ENCODE measurements around the gene CLIC3. TPM values are rescaled to one million over a fixed set of nuclear protein-coding genes. Genes with fewer than 3 reads are reported as not detected.

CLIC3 gene
- total and polyA plus RNA-seq, 4 donors: 0.35 to 6.4 (median 2.0) TPM

DNA sequence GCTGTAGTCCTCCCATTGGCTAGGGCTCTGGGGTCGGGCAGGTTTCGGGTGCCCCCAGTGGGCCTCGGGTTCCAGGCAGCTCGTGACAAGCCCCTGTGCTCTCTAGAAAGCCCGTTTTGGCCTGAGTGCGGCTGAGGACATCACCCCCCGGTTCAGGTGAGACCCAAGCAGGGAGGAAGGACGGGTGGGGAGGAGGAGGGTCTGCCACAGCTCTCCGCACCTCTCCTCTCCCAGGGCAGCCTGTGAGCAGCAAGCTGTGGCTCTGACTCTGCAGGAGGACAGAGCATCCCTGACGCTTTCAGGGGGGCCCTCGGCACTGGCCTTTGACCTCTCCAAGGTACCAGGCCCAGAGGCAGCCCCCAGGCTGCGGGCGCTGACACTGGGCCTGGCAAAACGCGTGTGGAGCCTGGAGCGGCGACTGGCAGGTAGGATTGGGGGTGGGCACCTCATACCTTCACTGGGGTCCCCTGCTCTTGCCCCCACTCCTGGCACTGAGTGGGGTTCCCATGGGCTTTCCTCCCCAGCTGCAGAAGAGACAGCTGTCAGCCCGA, 3.5 kb downstream of the CLIC3 start:
- WGBS (ENCODE audit: insufficient coverage): 33% methylated on average over 18 of the region's 18 CpGs
- Histone ChIP-seq H3K4me1 (ENCODE audit: control insufficient read depth, insufficient read depth, low read length) (peaks cover 52% of the 10 kb centered on the region), H3K4me3 (ENCODE audit: low read depth, low read length) (peak overlapping the region; percentile 65), H3K9me3 (ENCODE audit: control insufficient read depth, insufficient read depth, low read length) (no peaks in the 10 kb centered on the region), H3K27me3 (ENCODE audit: control insufficient read depth, insufficient read depth, low read length) (peaks cover 17% of the 10 kb centered on the region), H3K36me3 (ENCODE audit: control insufficient read depth, insufficient read depth, low read length) (peaks cover 36% of the 10 kb centered on the region), H3K27ac (ENCODE audit: low read depth, low read length) (no peak overlapping the region)
- no peak for DNase-seq (ENCODE audit: low read depth in 4 of 6, low spot score in 6 of 6)

DNA sequence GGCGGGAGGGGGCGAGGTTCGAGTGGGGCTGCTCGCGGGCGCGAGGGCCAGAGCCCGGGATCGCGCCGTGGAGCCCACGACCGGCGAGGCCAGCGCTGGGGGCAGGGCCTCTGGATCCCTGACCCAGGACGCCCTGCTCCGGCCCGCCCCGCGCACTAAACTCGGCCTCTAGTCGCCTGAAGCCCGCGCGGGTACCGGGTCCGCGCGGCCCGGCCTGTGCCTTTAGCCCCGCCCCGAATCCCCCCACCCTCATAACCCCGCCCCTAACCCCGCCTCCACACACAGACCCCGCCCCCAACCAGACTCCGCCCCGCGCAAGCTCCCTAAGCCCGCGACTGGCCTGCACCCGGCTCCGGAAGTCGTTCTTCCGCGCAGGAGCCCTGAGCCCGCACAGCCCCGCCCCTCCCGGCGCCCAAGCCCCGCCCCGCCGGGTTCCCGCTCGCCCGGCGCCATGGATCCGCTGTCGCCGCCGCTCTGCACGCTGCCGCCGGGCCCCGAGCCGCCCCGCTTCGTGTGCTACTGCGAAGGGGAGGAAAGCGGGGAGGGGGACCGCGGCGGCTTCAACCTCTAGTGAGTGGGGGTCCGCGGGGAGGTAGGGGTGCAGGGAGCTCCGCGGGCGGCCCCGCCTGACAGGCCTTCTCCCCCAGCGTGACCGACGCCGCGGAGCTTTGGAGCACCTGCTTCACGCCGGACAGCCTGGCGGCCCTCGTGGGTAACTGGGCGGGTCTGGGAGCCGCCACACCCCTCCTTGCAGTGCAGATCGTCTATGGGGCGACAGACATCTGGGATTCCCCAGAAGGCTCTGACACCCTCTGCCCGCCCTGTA, 4.2 kb downstream of the CLIC3 start, which contains the start of gene PAXX:
Gene PAXX (plus strand): TSS at position 430 of the 826 bp plus-strand sequence. CDS start 22 bp downstream, at position 452.
- DNase-seq (ENCODE audit: low read depth in 4 of 6, low spot score in 6 of 6): peak in 5 of 6 donors; percentile 73 to 97 (median 79)
- Histone ChIP-seq H3K9me3 (ENCODE audit: control insufficient read depth, insufficient read depth, low read length) (no peaks in the 10 kb centered on the region), H3K36me3 (ENCODE audit: control insufficient read depth, insufficient read depth, low read length) (peaks cover 36% of the 10 kb centered on the region), H3K4me1 (ENCODE audit: control insufficient read depth, insufficient read depth, low read length) (peaks cover 45% of the 10 kb centered on the region), H3K27ac (ENCODE audit: low read depth, low read length) (no peak within 1 kb of the TSS), H3K4me3 (ENCODE audit: low read depth, low read length) (peak within 1 kb of the TSS; percentile 65), H3K27me3 (ENCODE audit: control insufficient read depth, insufficient read depth, low read length) (peaks cover 14% of the 10 kb centered on the region)
- under 1% methylated on average over 75 of the region's 92 CpGs for WGBS (ENCODE audit: insufficient coverage)

DNA sequence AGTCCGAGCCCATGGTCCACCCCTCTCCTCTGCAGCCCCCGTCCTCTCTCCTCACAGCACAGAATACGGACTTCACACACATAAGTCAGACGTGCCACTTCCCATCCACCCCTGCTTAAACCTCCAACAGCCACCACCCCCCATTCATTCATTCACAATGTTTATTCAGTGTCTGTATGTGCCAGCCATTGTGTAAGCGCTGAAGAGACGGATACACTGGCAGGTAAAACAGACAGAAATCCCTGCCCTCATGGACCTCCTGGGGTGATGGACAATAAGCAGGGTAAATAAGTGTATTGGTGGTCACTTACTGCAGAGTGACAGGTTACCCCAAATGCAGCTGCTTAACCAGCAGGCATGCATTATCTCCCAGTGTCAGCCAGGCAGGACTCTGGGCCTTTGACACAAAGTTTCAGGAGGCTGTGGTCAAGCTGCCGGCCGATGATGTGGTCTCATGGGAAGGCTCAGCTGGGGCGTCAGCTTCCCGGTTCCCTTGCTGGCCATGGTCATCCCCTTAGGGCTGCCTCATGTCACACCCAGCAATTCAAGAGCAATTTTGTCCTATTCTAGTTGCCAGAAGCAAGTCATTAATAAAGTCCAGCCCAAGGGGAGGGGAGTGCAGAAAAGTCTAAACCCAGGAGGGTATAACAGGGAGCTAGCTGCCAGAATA, 6.0 kb downstream of the CLIC3 start:
- no peak overlapping the region for H3K4me3 ChIP-seq (ENCODE audit: low read depth, low read length)
- no peak overlapping the region for H3K27ac ChIP-seq (ENCODE audit: low read depth, low read length)

DNA sequence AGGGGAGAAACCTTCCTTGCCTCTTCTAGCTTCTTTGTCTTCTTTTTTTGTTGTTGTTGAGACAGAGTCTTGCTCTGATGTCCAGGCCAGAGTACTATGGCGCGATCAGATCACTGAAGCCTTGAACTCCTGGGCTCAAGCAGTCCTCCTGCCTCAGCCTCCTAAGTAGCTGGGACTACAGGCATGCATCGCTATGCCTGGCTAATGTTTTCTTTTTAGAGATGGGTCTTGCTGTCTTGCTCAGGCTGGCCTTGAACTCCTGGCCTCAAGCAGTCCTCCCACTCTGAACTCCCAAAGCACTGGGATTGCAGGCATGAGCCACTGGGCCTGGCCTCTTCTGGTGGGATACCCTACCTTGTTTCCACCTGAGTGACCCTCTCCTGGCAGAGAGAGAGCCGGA, 7.5 kb downstream of the CLIC3 start:
- WGBS (ENCODE audit: insufficient coverage): 93% methylated on average over 4 of the region's 4 CpGs
- DNase-seq (ENCODE audit: low read depth in 4 of 6, low spot score in 6 of 6): no peak
- Histone ChIP-seq H3K4me1 (ENCODE audit: control insufficient read depth, insufficient read depth, low read length) (peaks cover 34% of the 10 kb centered on the region), H3K27me3 (ENCODE audit: control insufficient read depth, insufficient read depth, low read length) (peaks cover 32% of the 10 kb centered on the region), H3K4me3 (ENCODE audit: low read depth, low read length) (no peak overlapping the region), H3K9me3 (ENCODE audit: control insufficient read depth, insufficient read depth, low read length) (no peaks in the 10 kb centered on the region), H3K36me3 (ENCODE audit: control insufficient read depth, insufficient read depth, low read length) (peaks cover 10% of the 10 kb centered on the region), H3K27ac (ENCODE audit: low read depth, low read length) (no peak overlapping the region)

More for the DNA sequence above, 6.0 kb downstream of the CLIC3 start:
- DNase-seq (ENCODE audit: low read depth in 4 of 6, low spot score in 6 of 6): no peak
- H3K27me3 ChIP-seq (ENCODE audit: control insufficient read depth, insufficient read depth, low read length): peaks cover 19% of the 10 kb centered on the region
- WGBS (ENCODE audit: insufficient coverage): 64% methylated on average over 8 of the region's 10 CpGs
- peaks cover 30% of the 10 kb centered on the region for H3K4me1 ChIP-seq (ENCODE audit: control insufficient read depth, insufficient read depth, low read length)
- H3K36me3 ChIP-seq (ENCODE audit: control insufficient read depth, insufficient read depth, low read length): peaks cover 24% of the 10 kb centered on the region
- no peaks in the 10 kb centered on the region for H3K9me3 ChIP-seq (ENCODE audit: control insufficient read depth, insufficient read depth, low read length)

DNA sequence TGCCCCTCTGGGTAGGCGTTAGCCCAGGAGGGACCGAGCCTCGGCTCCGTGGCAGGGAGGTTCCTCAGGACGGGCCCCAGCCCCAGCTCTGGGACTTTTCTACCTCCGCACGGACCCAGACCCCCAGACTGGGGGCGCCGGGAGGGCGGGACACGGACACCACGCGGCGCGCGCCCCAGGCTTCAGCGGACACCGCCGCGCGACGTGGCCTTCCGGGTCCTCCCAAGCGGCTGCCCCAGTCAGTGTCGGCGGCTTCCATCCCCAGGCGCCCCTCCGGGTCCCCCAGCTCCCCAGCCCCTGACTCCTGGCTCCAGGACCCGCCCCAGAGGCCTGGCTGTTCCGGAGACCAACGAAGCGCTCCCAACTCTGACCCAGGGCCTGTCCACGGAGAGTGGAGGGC, 10.5 kb downstream of the CLIC3 start:
- peaks cover 37% of the 10 kb centered on the region for H3K27me3 ChIP-seq (ENCODE audit: control insufficient read depth, insufficient read depth, low read length)
- no peaks in the 10 kb centered on the region for H3K36me3 ChIP-seq (ENCODE audit: control insufficient read depth, insufficient read depth, low read length)
- WGBS (ENCODE audit: insufficient coverage): 7% methylated on average over 33 of the region's 33 CpGs
- peaks cover 17% of the 10 kb centered on the region for H3K4me1 ChIP-seq (ENCODE audit: control insufficient read depth, insufficient read depth, low read length)
- H3K27ac ChIP-seq (ENCODE audit: low read depth, low read length): no peak overlapping the region
- no peaks in the 10 kb centered on the region for H3K9me3 ChIP-seq (ENCODE audit: control insufficient read depth, insufficient read depth, low read length)
- no peak overlapping the region for H3K4me3 ChIP-seq (ENCODE audit: low read depth, low read length)
- no peak for DNase-seq (ENCODE audit: low read depth in 4 of 6, low spot score in 6 of 6)

DNA sequence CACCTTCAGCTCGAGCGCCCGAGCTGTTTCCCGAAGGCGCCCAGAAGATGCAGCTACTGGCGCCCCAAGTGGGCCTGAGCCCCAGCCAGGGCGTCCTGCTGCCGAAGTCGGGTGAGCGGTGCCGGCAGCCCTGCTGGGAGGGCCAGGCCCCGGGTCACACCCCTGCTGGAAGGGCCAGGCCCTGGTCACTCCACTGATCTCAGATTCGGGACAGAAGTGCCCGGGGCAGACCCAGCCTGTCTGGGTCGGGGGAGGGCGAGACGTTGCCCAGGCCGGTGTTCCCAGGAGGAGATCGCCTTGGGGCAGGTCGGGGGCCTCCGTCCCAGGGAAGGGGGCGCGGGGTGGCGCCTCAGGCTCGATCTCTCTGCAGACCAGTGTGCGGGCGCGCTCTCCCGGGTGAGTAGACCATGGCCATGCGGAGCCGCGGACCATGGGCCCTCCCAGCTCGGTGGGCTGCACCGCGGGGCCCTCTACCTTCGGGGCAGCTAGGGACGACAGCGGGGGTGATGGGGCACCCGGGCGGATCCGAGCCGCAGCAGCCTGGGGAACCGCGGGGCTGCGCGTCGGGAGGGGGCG, 11.3 kb downstream of the CLIC3 start:
- Histone ChIP-seq H3K27me3 (ENCODE audit: control insufficient read depth, insufficient read depth, low read length) (peaks cover 37% of the 10 kb centered on the region), H3K4me1 (ENCODE audit: control insufficient read depth, insufficient read depth, low read length) (peaks cover 21% of the 10 kb centered on the region), H3K9me3 (ENCODE audit: control insufficient read depth, insufficient read depth, low read length) (no peaks in the 10 kb centered on the region), H3K27ac (ENCODE audit: low read depth, low read length) (no peak overlapping the region), H3K36me3 (ENCODE audit: control insufficient read depth, insufficient read depth, low read length) (no peaks in the 10 kb centered on the region), H3K4me3 (ENCODE audit: low read depth, low read length) (no peak overlapping the region)
- 1% methylated on average over 48 of the region's 48 CpGs for WGBS (ENCODE audit: insufficient coverage)
- DNase-seq (ENCODE audit: low read depth in 4 of 6, low spot score in 6 of 6): no peak

DNA sequence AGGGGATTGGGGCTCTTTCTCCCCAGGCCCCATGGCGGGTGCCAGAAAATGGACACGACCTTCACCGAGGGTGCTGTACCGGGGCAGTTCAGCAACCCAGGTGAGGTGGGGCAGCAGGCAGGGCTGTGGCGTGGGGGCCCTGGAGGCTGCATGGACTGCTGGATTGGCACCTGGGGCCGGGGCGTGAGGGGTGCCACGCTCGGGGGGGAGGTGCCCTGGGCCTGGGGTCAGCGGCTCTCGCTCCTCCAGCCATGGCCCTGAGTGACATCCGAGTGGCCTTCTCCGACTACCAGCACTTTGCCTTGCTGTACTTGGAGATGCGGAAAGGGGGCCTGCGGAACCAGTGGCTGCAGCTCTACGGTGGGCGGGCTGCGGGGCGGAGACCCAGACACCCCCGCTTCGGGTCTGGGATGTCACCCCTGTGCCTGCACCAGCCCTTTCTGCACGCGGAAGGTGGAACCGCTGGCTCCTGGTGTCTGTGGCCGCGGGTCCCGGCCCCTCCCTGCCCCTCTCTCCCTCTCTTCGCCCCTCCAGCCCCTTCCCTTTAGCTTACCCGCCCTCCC, 11.8 kb downstream of the CLIC3 start:
- peaks cover 26% of the 10 kb centered on the region for H3K4me1 ChIP-seq (ENCODE audit: control insufficient read depth, insufficient read depth, low read length)

DNA sequence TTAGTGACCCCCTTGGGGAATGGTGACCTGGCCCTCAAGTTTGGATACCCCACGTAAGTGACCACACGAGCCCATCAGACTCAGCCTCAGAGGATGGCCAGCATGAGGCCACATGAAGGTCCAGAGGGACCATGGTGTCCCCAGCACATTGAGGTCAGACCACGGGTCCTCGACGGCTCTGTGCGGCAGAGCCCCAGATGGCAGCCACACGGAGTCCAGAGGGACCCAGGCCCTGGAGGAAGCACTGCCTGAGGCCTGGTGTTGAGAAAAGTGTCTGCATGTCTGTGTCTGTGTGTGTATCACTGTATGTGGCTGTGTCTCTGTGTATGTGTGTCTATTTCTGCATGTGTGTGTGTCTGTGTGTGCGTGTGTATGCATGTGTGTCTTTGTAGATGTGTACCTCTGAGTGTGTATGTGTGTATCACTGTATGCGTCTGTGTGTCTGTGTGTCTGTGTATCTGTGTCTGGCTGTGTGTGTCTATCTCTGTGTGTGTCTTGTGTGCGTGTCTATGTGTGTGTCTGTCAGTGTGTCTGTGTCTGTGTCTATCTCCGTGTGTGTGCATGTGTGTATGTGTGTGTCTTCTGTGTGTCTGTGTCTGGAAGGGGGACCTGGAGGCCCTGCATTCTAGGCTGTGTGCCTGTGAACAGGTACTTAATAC, 12.6 kb downstream of the CLIC3 start:
- H3K27me3 ChIP-seq (ENCODE audit: control insufficient read depth, insufficient read depth, low read length): peaks cover 37% of the 10 kb centered on the region
- no peak for DNase-seq (ENCODE audit: low read depth in 4 of 6, low spot score in 6 of 6)
- peaks cover 3% of the 10 kb centered on the region for H3K36me3 ChIP-seq (ENCODE audit: control insufficient read depth, insufficient read depth, low read length)
- peaks cover 34% of the 10 kb centered on the region for H3K4me1 ChIP-seq (ENCODE audit: control insufficient read depth, insufficient read depth, low read length)
- 80% methylated on average over 10 of the region's 11 CpGs for WGBS (ENCODE audit: insufficient coverage)
- no peak overlapping the region for H3K27ac ChIP-seq (ENCODE audit: low read depth, low read length)
- no peak overlapping the region for H3K4me3 ChIP-seq (ENCODE audit: low read depth, low read length)
- H3K9me3 ChIP-seq (ENCODE audit: control insufficient read depth, insufficient read depth, low read length): no peaks in the 10 kb centered on the region

More for the DNA sequence above, 11.8 kb downstream of the CLIC3 start:
- H3K9me3 ChIP-seq (ENCODE audit: control insufficient read depth, insufficient read depth, low read length): no peaks in the 10 kb centered on the region
- H3K27ac ChIP-seq (ENCODE audit: low read depth, low read length): no peak overlapping the region
- H3K27me3 ChIP-seq (ENCODE audit: control insufficient read depth, insufficient read depth, low read length): peaks cover 37% of the 10 kb centered on the region
- DNase-seq (ENCODE audit: low read depth in 4 of 6, low spot score in 6 of 6): no peak
- WGBS (ENCODE audit: insufficient coverage): 28% methylated on average over 26 of the region's 29 CpGs
- no peaks in the 10 kb centered on the region for H3K36me3 ChIP-seq (ENCODE audit: control insufficient read depth, insufficient read depth, low read length)
- no peak overlapping the region for H3K4me3 ChIP-seq (ENCODE audit: low read depth, low read length)

DNA sequence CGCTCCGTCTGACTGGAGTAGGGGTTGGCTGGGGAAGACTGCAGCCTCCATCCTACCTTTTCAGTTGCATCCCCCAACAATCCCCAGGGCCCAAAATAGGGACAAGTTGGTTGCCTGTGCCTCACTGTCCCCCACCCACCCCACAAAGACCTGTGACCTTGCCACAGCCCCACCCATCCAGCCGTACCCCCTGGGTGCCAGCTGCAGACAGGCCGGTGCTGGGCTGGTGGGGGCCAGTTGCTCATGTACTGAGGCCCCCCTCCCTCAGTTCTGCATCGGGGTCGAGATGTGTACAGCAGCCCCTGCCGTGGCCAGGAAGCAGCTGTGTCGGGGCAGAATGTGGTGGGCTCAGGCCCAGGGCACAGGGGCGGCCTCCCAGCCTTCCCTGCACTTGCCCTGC, 13.2 kb downstream of the CLIC3 start:
- Histone ChIP-seq H3K4me1 (ENCODE audit: control insufficient read depth, insufficient read depth, low read length) (peaks cover 35% of the 10 kb centered on the region), H3K36me3 (ENCODE audit: control insufficient read depth, insufficient read depth, low read length) (peaks cover 3% of the 10 kb centered on the region), H3K4me3 (ENCODE audit: low read depth, low read length) (no peak overlapping the region), H3K27me3 (ENCODE audit: control insufficient read depth, insufficient read depth, low read length) (peaks cover 37% of the 10 kb centered on the region), H3K9me3 (ENCODE audit: control insufficient read depth, insufficient read depth, low read length) (no peaks in the 10 kb centered on the region), H3K27ac (ENCODE audit: low read depth, low read length) (no peak overlapping the region)
- no peak for DNase-seq (ENCODE audit: low read depth in 4 of 6, low spot score in 6 of 6)
- 79% methylated on average over 9 of the region's 9 CpGs for WGBS (ENCODE audit: insufficient coverage)
